Neural cell (in vitro differentiated cells): Measurements from ENCODE around the gene FOXD4L1. TPM values are rescaled to one million over a fixed set of nuclear protein-coding genes. Genes with fewer than 3 reads are reported as not detected.
"Not testable (repeated sequence)": the region's sequence is repeated elsewhere in the genome, so short reads cannot be mapped to it uniquely, and the experiment has no call there.

Experiments
- H2AFZ ChIP-seq: fragments of 200-600, 300-800 bp; sonication (generic), shearing (Covaris generic); 2 replicates; pipeline ENCODE4 v1.6.0; 2014; ENCODE audit warnings: low read depth, mild to moderate bottlenecking, antibody characterized with exemption, low read length, moderate library complexity
- H3F3A ChIP-seq: fragments of 200-600 bp; shearing (Covaris generic); 2 replicates; pipeline ENCODE4 v1.6.1; 2016; ENCODE audit warnings: mild to moderate bottlenecking, moderate library complexity, mixed read lengths, antibody characterized with exemption, low read length; ENCODE audit not compliant: insufficient read depth, poor library complexity, severe bottlenecking
- H3K27ac ChIP-seq: fragments of 200-600, 300-800 bp; sonication (generic), shearing (Covaris generic); 2 replicates; pipeline ENCODE4 v1.5.1; 2014; ENCODE audit warnings: mild to moderate bottlenecking, low read length, moderate library complexity
- H3K27me3 ChIP-seq: fragments of 300-800, 200-600 bp; sonication (generic), shearing (Covaris generic); 2 replicates; pipeline ENCODE4 v1.6.0; 2014; ENCODE audit warnings: mild to moderate bottlenecking, low read depth, low read length, moderate library complexity; ENCODE audit not compliant: insufficient read depth
- H3K36me3 ChIP-seq: fragments of 300-800, 200-600 bp; sonication (generic), shearing (Covaris generic); 2 replicates; pipeline ENCODE4 v1.5.1; 2014; ENCODE audit warnings: mild to moderate bottlenecking, antibody characterized with exemption, low read length, moderate library complexity; ENCODE audit not compliant: insufficient read depth
- H3K4me2 ChIP-seq: fragments of 300-800, 200-600 bp; sonication (generic), shearing (Covaris generic); 2 replicates; pipeline ENCODE4 v1.6.0; 2014; ENCODE audit warnings: mild to moderate bottlenecking, low read length
- H3K4me3 ChIP-seq: fragments of 300-800, 200-600 bp; sonication (generic), shearing (Covaris generic); 2 replicates; pipeline ENCODE4 v1.5.1; 2014; ENCODE audit warnings: mild to moderate bottlenecking, low read length, moderate library complexity
- H3K79me2 ChIP-seq: fragments of 200-600 bp; shearing (Covaris generic); replicated peaks from 2 replicates; pipeline ENCODE4 v1.6.0; 2014; ENCODE audit warnings: mild to moderate bottlenecking, low read length, moderate library complexity; ENCODE audit not compliant: insufficient read depth
- H3K9ac ChIP-seq: fragments of 300-800, 200-600 bp; sonication (generic), shearing (Covaris generic); 2 replicates; pipeline ENCODE4 v1.6.1; 2016; ENCODE audit warnings: mild to moderate bottlenecking, low read length, mixed read lengths
- H3K9me2 ChIP-seq: fragments of 200-600 bp; shearing (Covaris generic); 2 replicates; pipeline ENCODE4 v1.6.1; 2016; ENCODE audit warnings: mild to moderate bottlenecking, low read length, mixed read lengths; ENCODE audit not compliant: insufficient read depth
- H3K9me3 ChIP-seq: fragments of 200-600, 300-800 bp; sonication (generic), shearing (Covaris generic); 2 replicates; pipeline ENCODE4 v1.6.1; 2016; ENCODE audit warnings: mild to moderate bottlenecking, mixed run types, low read length, moderate library complexity, mixed read lengths
- H4K20me1 ChIP-seq: fragments of 200-600 bp; shearing (Covaris generic); 2 replicates; pipeline ENCODE4 v1.6.1; 2016; ENCODE audit warnings: mild to moderate bottlenecking, mixed run types; ENCODE audit not compliant: insufficient read depth
- RAD21 ChIP-seq: fragments of 450-650 bp; conservative IDR thresholded peaks from 2 replicates; pipeline ENCODE4 v1.6.1; 2014; ENCODE audit warnings: antibody characterized with exemption, mild to moderate bottlenecking, moderate library complexity
- SMC3 ChIP-seq: fragments of 450-650 bp; conservative IDR thresholded peaks from 2 replicates; pipeline ENCODE4 v1.6.1; 2014; ENCODE audit warnings: antibody characterized with exemption, mild to moderate bottlenecking, moderate library complexity; ENCODE audit not compliant: poor library complexity
- polyA plus RNA-seq: library from polyadenylated mRNA; depleted of rRNA; stranded (reverse); fragments of >200 nt; gene quantifications from 2 replicates; pipeline ENCODE4 v1.2.3, GENCODE V29; 2014
- TF ChIP-seq, protein P1 (sequence below): fragments of 450-650 bp; IDR thresholded peaks from 2 replicates; pipeline ENCODE4 v1.5.1; 2014; ENCODE audit warnings: antibody characterized with exemption, mild to moderate bottlenecking, moderate library complexity; ENCODE audit not compliant: poor library complexity, severe bottlenecking

The FOXD4L1 gene
- polyA plus RNA-seq, 1 donor from 2014 or later: 0.82 TPM

DNA sequence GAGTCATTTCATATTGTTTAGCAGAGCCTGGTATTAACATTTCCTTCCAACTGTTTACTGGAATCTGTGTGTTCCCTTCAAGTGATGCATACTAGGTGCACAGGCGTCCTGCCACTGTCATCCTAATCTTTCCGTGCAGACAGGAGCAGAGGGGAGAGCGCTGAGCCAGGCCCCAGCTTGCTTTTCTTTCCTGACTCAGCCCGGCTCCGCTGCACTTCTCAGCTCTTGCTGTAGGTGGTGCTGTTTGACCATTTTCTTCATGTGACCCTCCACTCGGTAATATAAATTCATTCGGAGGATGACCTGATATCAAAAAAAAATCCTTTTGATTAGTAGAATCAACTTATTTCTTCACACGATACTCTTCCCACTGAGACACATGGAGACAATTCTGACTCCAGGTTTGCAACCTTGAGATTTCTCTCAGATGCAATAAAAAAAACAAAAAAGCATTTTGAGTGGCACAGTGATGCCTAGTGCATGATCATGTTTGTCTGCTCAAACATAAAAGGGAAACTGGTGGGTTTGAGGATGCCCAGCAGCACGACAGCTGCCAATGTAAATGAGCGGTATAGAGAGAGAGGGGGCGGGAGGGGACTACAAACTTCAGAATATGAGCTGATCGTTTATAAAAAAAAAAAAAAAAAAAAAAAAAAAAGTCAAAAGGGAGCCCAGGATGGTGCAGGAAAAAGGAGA is 29.0 kb downstream of the FOXD4L1 start:
- H3K27me3 ChIP-seq, H3K27ac ChIP-seq, H3K9ac ChIP-seq, H3K9me3 ChIP-seq, H2AFZ ChIP-seq, H4K20me1 ChIP-seq, H3F3A ChIP-seq, H3K4me3 ChIP-seq, H3K79me2 ChIP-seq, H3K9me2 ChIP-seq, H3K36me3 ChIP-seq, H3K4me2 ChIP-seq: not testable (repeated sequence)
- TF ChIP-seq, protein P1, sequence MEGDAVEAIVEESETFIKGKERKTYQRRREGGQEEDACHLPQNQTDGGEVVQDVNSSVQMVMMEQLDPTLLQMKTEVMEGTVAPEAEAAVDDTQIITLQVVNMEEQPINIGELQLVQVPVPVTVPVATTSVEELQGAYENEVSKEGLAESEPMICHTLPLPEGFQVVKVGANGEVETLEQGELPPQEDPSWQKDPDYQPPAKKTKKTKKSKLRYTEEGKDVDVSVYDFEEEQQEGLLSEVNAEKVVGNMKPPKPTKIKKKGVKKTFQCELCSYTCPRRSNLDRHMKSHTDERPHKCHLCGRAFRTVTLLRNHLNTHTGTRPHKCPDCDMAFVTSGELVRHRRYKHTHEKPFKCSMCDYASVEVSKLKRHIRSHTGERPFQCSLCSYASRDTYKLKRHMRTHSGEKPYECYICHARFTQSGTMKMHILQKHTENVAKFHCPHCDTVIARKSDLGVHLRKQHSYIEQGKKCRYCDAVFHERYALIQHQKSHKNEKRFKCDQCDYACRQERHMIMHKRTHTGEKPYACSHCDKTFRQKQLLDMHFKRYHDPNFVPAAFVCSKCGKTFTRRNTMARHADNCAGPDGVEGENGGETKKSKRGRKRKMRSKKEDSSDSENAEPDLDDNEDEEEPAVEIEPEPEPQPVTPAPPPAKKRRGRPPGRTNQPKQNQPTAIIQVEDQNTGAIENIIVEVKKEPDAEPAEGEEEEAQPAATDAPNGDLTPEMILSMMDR: peak; percentile 53
- TF ChIP-seq SMC3: peak; percentile 27
- TF ChIP-seq RAD21: peak; percentile 48

DNA sequence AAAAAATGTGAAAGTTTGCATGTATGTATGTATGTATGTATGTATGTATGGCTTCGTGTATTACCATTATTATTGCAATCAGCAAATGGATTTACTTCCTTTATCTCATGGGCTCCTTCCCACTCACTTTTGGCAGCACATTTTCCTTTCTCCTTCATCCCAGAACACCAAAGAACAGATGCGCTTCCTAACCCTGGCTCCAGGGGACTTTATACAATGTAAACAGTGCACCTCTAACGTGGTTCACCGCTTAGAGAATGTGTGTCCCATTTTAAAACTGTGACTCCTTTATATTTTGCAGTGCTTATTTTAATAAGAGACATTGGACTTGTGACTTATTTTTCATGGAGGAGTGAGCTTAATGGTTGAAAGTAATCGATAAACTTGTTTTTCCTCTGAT is 29.7 kb downstream of the FOXD4L1 start:
- H4K20me1 ChIP-seq, H3K27me3 ChIP-seq, H3K27ac ChIP-seq, H3K9ac ChIP-seq, H3K79me2 ChIP-seq, H3K36me3 ChIP-seq, H2AFZ ChIP-seq, H3K4me2 ChIP-seq, H3K4me3 ChIP-seq, H3K9me3 ChIP-seq, H3K9me2 ChIP-seq, H3F3A ChIP-seq: not testable (repeated sequence)

DNA sequence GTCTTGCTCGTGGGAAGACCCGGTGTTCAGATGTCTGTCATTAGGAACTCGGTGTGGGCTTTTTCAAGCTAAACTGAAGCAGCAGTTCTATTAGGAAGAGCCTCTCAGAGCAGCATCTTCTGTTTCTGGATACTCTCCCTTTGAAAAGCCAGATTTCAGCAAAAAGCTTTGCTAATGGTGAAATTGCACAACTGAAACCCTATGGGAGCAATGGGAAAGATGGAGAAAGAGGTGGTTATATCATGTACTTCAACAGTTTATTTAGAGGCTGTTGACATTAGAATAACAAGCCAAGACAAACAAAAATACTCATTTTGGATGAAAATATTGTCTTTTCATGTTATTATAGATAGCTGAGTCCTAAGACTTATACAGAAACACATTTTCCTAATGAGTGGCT is 30.4 kb downstream of the FOXD4L1 start:
- H3K79me2 ChIP-seq, H3K4me2 ChIP-seq, H3K9me3 ChIP-seq, H3K9me2 ChIP-seq, H3K27me3 ChIP-seq, H3K9ac ChIP-seq, H4K20me1 ChIP-seq, H3K4me3 ChIP-seq, H3K36me3 ChIP-seq, H2AFZ ChIP-seq, H3F3A ChIP-seq, H3K27ac ChIP-seq: not testable (repeated sequence)

DNA sequence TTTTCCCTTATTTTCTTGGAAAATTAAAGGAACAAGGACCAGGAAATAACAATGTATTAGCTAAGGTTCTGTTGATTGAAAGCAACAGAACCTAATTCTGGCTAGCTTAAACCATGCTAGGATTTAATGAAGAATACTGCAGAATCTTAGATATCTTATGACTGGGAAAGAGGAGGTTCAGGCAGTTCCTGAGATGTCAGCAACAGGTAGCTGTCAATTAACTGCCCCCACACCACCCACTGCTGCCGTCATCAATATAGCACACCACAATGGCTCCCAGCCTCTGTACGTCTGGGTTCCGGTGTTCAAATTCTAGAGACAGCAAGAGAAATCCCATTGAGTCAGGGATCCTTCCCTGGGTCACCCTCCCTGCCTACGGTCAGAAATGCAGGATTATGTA is 34.5 kb downstream of the FOXD4L1 start:
- not testable (repeated sequence) for H2AFZ ChIP-seq, H3K27me3 ChIP-seq, H3K27ac ChIP-seq, H3K9me2 ChIP-seq, H3F3A ChIP-seq, H4K20me1 ChIP-seq, H3K79me2 ChIP-seq, H3K4me2 ChIP-seq, H3K36me3 ChIP-seq, H3K9me3 ChIP-seq, H3K4me3 ChIP-seq, H3K9ac ChIP-seq

DNA sequence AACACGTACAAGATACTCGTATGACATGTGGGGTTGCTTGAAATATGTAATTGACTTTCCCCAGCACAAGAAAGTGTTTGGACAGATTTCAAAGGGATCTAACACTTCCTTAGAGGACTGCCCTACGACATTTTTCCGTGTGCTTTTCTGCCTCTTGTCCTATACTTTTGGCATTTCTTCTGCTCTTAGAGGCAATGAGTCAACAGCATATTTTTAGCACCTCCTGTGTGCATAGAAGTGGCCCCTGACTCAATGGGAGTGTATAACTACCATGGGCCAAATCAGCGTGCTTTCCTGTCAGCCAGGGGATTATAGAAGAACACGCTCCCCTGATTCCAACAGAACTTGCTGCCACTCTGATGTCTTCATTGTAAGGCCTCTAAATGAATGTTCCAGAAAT is 38.1 kb downstream of the FOXD4L1 start:
- not testable (repeated sequence) for H3K27me3 ChIP-seq, H3K9me2 ChIP-seq, H3K27ac ChIP-seq, H3F3A ChIP-seq, H4K20me1 ChIP-seq, H3K9ac ChIP-seq, H3K79me2 ChIP-seq, H3K9me3 ChIP-seq, H3K4me3 ChIP-seq, H3K4me2 ChIP-seq, H2AFZ ChIP-seq, H3K36me3 ChIP-seq

DNA sequence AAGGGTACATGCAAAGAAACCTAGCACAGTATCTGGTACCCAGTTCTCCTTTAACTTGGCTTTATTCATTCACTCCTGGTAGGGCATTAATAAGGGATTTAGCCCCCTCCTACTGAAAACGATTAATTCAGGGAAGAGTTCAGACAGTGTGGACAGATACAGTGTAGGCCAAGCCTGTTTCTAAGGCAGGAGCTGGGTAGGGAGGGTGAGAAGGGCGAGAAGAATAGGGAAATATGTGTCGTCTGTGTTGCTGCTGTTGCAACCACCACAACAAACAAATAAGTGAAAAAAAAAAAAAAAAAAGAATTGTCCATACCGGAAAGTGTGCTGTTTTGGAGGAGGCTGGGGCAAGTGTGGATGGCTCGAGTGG is 42.4 kb downstream of the FOXD4L1 start:
- H4K20me1 ChIP-seq, H3K4me3 ChIP-seq: not testable (repeated sequence)

DNA sequence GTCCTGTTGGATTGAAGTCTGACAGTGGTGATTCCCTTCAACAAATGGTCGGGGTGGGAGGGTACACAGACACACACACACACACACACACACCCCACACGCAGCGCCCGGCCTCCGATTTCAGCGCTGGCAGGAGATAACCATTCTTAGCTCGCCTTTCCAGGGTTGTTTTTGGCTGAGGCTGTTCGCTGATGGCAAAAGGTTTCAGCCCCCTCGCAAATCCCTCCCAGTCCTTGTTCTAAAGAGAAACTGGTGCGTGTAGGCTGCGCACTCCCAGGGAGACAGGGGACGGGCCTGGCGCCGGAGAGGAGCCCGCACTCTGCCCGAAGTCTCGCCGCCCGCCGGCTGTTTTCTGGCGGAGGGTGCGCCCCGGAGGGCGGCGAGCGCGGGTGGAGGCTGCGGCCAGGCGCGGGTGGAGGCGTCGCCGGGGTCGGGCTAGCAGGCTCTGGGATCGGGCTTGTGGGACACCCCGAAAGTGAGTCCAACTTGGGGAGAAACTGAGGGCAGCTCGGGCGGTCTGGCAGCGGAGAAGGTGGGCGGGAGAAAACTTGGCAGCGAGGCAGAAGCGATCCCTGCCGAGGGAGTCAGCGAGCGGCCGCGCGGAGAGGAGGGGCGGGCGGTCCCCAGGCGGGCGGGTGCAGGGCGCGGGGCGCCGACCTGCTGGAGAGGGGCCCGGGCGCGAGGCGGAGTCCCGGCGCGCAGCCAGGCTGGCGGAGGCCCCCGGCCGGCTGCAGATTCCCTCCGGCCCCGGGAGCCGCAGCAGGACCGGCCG is 42.9 kb downstream of the FOXD4L1 start:
- H3K9ac ChIP-seq, H2AFZ ChIP-seq: not testable (repeated sequence)

More for the DNA sequence above, 42.4 kb downstream of the FOXD4L1 start:
- H3K4me2 ChIP-seq, H3K27me3 ChIP-seq, H3K27ac ChIP-seq, H3F3A ChIP-seq, H3K9me2 ChIP-seq, H3K9ac ChIP-seq, H2AFZ ChIP-seq, H3K79me2 ChIP-seq, H3K9me3 ChIP-seq, H3K36me3 ChIP-seq: not testable (repeated sequence)

More for the DNA sequence above, 42.9 kb downstream of the FOXD4L1 start:
- H3K9me3 ChIP-seq, H3K36me3 ChIP-seq, H3K79me2 ChIP-seq, H3K9me2 ChIP-seq, H3F3A ChIP-seq, H3K27me3 ChIP-seq, H4K20me1 ChIP-seq, H3K4me2 ChIP-seq, H3K27ac ChIP-seq: not testable (repeated sequence)
- peak overlapping the region; percentile 56 for H3K4me3 ChIP-seq
